Measurements from ENCODE around the gene ALPI. TPM values are rescaled to one million over a fixed set of nuclear protein-coding genes. Genes with fewer than 3 reads are reported as not detected.
"Not testable (repeated sequence)": the region's sequence is repeated elsewhere in the genome, so short reads cannot be mapped to it uniquely, and the experiment has no call there.

The ALPI gene
- total RNA-seq, 1 donor from 2014 or later, result not detected

DNA sequence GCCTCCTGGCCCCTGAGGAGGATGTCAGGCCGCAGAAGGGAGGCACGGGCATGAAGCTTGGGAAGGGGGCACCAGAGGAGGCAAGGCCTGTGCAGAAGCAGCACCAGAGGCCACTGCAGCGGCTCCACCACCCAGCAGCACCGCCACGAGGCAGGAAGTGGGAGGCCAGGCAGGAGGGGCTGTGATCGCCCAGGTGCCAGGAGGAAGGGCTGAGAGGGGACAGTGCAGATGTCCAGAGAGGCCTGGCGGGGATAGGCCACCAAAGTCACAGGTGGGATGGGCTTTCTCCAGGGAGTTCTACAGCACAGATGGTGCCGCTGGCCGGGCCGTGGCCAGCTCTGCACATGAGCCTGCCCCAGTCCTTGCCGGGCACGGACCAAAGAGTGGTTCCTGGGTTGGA lies 6.0 kb upstream of the ALPI start:
- ATAC-seq, result no peak
- DNase-seq (ENCODE audit: missing footprints), result no peak
- intact Hi-C loops (cut with DNase I), result loop anchor here (5.0 kb wide), 1 partner anchor 72 kb away; the partner anchor contains the start of gene PRSS56

GRCh38 chr2:232451645-232452044 lies 4.3 kb upstream of the ALPI start:
- intact Hi-C loops (cut with DNase I); DNase-seq (ENCODE audit: missing footprints); ATAC-seq: not testable (repeated sequence)

- ATAC-seq (no peak), DNase-seq (ENCODE audit: missing footprints) (no peak)
Observed at GRCh38 chr2:232454630-232455029, 1.3 kb upstream of the ALPI start.

DNA sequence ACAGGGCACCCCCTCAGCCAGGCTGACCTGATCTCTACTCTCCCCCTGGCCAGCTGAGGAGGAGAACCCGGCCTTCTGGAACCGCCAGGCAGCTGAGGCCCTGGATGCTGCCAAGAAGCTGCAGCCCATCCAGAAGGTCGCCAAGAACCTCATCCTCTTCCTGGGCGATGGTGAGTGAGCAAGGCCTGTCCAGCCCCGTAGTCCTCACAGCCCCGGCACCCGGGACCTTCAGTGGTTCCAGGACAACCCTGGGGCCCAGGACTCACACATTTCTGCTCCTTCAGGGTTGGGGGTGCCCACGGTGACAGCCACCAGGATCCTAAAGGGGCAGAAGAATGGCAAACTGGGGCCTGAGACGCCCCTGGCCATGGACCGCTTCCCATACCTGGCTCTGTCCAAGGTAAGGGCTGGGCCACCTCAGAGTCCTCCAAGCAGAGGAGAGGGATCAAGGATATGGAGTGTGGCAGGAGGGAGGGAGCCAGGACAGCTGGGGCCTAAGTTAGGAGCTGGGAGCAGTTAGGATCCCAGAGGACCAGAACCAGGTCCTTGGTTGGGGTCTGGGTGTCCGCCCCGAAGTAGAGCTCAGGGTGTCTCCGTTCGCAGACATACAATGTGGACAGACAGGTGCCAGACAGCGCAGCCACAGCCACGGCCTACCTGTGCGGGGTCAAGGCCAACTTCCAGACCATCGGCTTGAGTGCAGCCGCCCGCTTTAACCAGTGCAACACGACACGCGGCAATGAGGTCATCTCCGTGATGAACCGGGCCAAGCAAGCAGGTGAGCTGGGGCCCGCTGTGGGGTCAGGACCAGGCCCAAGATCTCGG lies 555 bp downstream of the ALPI start:
- ATAC-seq (no peak), DNase-seq (ENCODE audit: missing footprints) (no peak)
- intact Hi-C loops (cut with DNase I), result no loop called here

More at GRCh38 chr2:232454630-232455029, 1.3 kb upstream of the ALPI start:
- intact Hi-C loops (cut with DNase I), result no loop called here

GRCh38 chr2:232457121-232458011 lies 1.4 kb downstream of the ALPI start:
- no peak for DNase-seq (ENCODE audit: missing footprints)

GRCh38 chr2:232458051-232458660 lies 2.2 kb downstream of the ALPI start:
- DNase-seq (ENCODE audit: missing footprints) (no peak), ATAC-seq (no peak)
- intact Hi-C loops (cut with DNase I), result no loop called here

More at GRCh38 chr2:232457121-232458011, 1.4 kb downstream of the ALPI start:
- intact Hi-C loops (cut with DNase I), result no loop called here
- ATAC-seq, result no peak

GRCh38 chr2:232458661-232459418 lies 2.9 kb downstream of the ALPI start:
- intact Hi-C loops (cut with DNase I), result no loop called here
- no peak for DNase-seq (ENCODE audit: missing footprints)
- no peak for ATAC-seq

- intact Hi-C loops (cut with DNase I), result no loop called here
- DNase-seq (ENCODE audit: missing footprints) (no peak), ATAC-seq (no peak)
Observed at GRCh38 chr2:232459419-232460035, 3.6 kb downstream of the ALPI start.

GRCh38 chr2:232460171-232460570 lies 4.2 kb downstream of the ALPI start:
- ATAC-seq (no peak), DNase-seq (ENCODE audit: missing footprints) (no peak)
- intact Hi-C loops (cut with DNase I), result no loop called here

DNA sequence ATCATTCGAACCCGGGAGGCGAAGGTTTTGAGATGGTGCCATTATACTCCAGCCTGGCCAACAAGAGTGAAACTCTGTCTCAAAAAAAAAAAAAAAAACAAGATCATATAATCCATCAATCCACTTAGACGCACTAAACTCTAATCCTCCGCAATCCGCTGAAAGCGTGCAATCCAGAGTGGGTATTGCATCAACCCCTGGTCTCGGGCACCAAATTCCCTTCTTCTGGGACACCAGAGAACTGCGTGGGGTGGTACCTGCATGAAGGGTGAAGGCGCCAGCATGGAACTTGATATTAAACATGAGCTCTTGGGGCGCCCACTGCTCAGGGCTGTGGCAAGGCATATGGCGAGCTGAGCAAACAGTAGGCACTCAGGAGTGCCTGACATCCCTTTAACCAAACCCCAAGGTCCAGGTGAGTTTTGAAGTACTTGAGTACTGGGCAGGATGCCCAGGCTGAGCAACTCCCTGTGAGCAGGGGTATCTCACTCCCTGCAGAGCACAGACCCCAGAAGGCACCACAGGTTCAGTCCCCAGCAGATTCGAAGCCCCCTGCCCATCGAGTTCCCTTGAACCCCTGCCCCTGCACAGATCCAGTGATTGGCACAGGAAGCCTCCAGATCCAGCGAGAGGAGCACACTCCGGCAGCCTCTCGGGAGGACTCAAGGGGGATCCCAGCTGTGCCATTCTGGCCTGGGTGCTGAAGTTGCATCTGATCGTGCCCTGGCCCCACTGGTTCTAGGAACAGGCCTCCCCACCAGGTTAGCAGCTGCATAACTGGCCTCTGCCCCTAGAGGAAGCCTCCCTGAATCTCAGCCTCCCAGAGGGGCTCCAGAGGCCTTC lies 8.0 kb downstream of the ALPI start:
- no peak for DNase-seq (ENCODE audit: missing footprints)
- intact Hi-C loops (cut with DNase I), result no loop called here
- no peak for ATAC-seq

GRCh38 chr2:232464544-232464885 lies 8.6 kb downstream of the ALPI start:
- no peak for ATAC-seq
- intact Hi-C loops (cut with DNase I), result no loop called here
- DNase-seq (ENCODE audit: missing footprints), result no peak

GRCh38 chr2:232465061-232465460 lies 9.1 kb downstream of the ALPI start:
- intact Hi-C loops (cut with DNase I), result no loop called here
- no peak for DNase-seq (ENCODE audit: missing footprints)
- no peak for ATAC-seq

GRCh38 chr2:232466221-232466620 lies 10.3 kb downstream of the ALPI start:
- intact Hi-C loops (cut with DNase I), result no loop called here
- DNase-seq (ENCODE audit: missing footprints) (no peak), ATAC-seq (no peak)

- no peak for ATAC-seq
- no peak for DNase-seq (ENCODE audit: missing footprints)
- intact Hi-C loops (cut with DNase I), result no loop called here
Observed at GRCh38 chr2:232473467-232473890, 17.5 kb downstream of the ALPI start.

- ATAC-seq (no peak), DNase-seq (ENCODE audit: missing footprints) (no peak)
- intact Hi-C loops (cut with DNase I), result no loop called here
Observed at GRCh38 chr2:232476045-232476444, 20.1 kb downstream of the ALPI start.

DNA sequence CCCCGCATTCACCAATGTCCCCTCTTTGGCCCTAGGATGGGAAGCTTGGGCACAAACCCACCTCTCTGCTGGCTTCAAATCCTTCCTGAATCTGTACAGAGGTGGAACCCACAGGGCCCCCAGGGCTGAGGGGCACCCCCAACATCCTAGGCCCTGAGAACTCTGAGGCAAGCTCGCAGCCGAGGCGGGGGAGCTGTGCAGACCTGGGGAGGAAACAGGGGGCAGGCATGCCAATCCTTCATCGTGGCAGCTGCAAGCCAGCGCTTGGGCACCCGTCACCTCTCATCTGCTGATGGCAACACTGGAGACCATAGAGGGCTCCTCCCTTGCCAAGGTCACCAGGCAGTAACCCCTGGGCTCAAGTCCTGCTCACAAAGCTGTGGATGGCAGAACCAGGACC lies 20.8 kb downstream of the ALPI start:
- ATAC-seq, result no peak
- intact Hi-C loops (cut with DNase I), result no loop called here
- no peak for DNase-seq (ENCODE audit: missing footprints)

DNA sequence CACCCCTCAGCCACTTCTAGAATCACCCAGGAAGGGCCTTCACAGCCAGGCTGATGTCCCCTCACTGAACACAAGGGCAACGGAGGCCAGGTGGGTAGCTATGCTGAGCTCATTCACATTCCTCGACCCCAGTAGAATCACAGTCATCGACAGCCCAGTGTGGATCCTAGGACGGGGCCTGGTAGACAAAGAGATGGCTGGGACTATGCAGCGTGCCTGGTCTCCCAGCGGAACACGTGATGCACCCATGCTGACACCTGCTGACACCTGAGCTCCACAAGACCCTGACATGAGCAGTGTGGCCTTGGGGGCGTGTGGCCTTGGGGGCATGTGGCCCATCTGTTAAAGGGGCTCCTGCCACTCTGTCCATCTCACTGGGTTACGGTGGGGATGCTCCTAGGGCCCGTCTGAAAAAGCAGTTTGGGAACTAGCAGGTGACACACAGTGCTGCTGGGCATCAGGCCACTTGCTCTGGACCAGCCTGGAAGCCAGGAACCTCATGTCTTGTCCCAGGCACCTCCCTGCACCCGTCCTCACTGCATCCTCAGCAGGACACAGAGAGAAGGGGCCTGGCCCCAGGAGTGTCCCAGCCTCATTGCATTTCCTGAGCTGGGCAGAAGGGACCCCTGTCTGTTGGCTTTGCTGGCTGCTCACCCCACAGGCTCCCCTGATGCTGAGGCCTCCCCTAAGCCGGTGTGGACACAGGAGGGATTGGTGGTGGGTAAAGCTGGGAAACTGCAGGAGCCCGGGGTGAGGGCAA lies 22.0 kb downstream of the ALPI start:
- ATAC-seq, result no peak
- intact Hi-C loops (cut with DNase I), result no loop called here
- DNase-seq (ENCODE audit: missing footprints), result no peak

Measured in Right ventricle myocardium inferior (tissue), 1 donor.